HCT116 (cell line): ENCODE results near the gene WDR74. TPM values are rescaled to one million over a fixed set of nuclear protein-coding genes. Genes with fewer than 3 reads are reported as not detected.

Source experiments
- ATAC-seq: fragments of 200-7000 bp; cut with Tn5 transposase; 2 replicates; pipeline ENCODE4 v1.9.1; 2020; ENCODE audit warnings: mild to moderate bottlenecking, moderate library complexity
- BruUV-seq: library from RNA; stranded (reverse); fragments of 400-500 nt; replicated peaks from 2 replicates; lab custom pipeline; 2021; lab: Mats Ljungman, UMichigan
- CTCF ChIA-PET: fragments of 300-600 bp; sonication (Branson Sonifier 250); formaldehyde crosslinking; loops from one replicate; lab custom pipeline; 2021; ENCODE audit warnings: antibody characterized with exemption; lab: Charles Lee
- POLR2A ChIA-PET: fragments of 300-600, 350-600 bp; sonication (Branson Sonifier 250); formaldehyde crosslinking; loops from one replicate; lab custom pipeline; 2021; ENCODE audit warnings: antibody characterized with exemption; lab: Charles Lee
- RAD21 ChIA-PET, 2 experiments: fragments of 300-600 bp; sonication (Branson Sonifier 250); formaldehyde crosslinking; loops; one replicate each; lab custom pipeline; 2023; ENCODE audit warnings: low total read pairs in 2 of 2; ENCODE audit not compliant: uncharacterized antibody in 2 of 2, unreplicated experiment in 2 of 2, low non-redundant PET in 1 of 2; lab: Charles Lee
- DNase-seq: peaks from one replicate; pipeline ENCODE4 v3.0.0-alpha.2; 2010; ENCODE audit warnings: low read depth, low spot score
- H2AFZ ChIP-seq: fragments of 200-600 bp; shearing (Covaris generic), sonication (generic); 2 replicates; pipeline ENCODE4 v1.6.1; 2017; ENCODE audit warnings: low read depth, mixed run types, mixed read lengths, antibody characterized with exemption, low read length; ENCODE audit not compliant: poor library complexity, severe bottlenecking
- H3K27ac ChIP-seq: 2 replicates; pipeline ENCODE4 v1.5.1; 2012; ENCODE audit warnings: low read depth, low read length
- H3K27me3 ChIP-seq: fragments of 200-600 bp; sonication (generic); 2 replicates; pipeline ENCODE4 v1.6.1; 2016; ENCODE audit warnings: mixed run types, low read length, mixed read lengths; ENCODE audit not compliant: insufficient read depth
- H3K36me3 ChIP-seq, 2 experiments: fragments of 200-500 bp in 1 of 2; fragments of 200-600 bp in 1 of 2; sonication (Bioruptor generic) in 1 of 2; sonication (generic) in 1 of 2; 2 replicates each; pipeline versions ENCODE4 v1.5.1 to v1.6.1; 2014 to 2016; ENCODE audit warnings: low read length in 2 of 2, inconsistent platforms in 1 of 2, mixed read lengths in 1 of 2, mixed run types in 1 of 2; ENCODE audit not compliant: insufficient read depth in 2 of 2, control insufficient read depth in 1 of 2
- H3K4me1 ChIP-seq, 2 experiments: fragments of 200-600 bp in 1 of 2; sonication (generic) in 1 of 2; 2 replicates each; pipeline versions ENCODE4 v1.5.1 to v1.6.1; 2012 to 2017; ENCODE audit warnings: low read length in 2 of 2, inconsistent platforms in 1 of 2, mild to moderate bottlenecking in 1 of 2, mixed read lengths in 1 of 2, mixed run types in 1 of 2, moderate library complexity in 1 of 2; ENCODE audit not compliant: insufficient read depth in 2 of 2, control insufficient read depth in 1 of 2
- H3K4me2 ChIP-seq: fragments of 200-600 bp; sonication (generic); 2 replicates; pipeline ENCODE4 v1.6.1; 2017; ENCODE audit warnings: mixed run types, low read length, mixed read lengths
- H3K4me3 ChIP-seq, 2 experiments: fragments of 200-600 bp in 1 of 2; sonication (generic) in 1 of 2; replicated peaks in 1 of 2; 2 replicates each; pipeline ENCODE4 v1.5.1; 2011 to 2016; ENCODE audit warnings: low read length in 2 of 2, control low read depth in 1 of 2, low read depth in 1 of 2, mild to moderate bottlenecking in 1 of 2, mixed read lengths in 1 of 2, mixed run types in 1 of 2
- H3K79me2 ChIP-seq: fragments of 200-600 bp; sonication (generic); 2 replicates; pipeline ENCODE4 v1.6.1; 2017; ENCODE audit warnings: mild to moderate bottlenecking, mixed run types, low read length, moderate library complexity, mixed read lengths; ENCODE audit not compliant: insufficient read depth
- H3K9ac ChIP-seq: fragments of 200-600 bp; sonication (generic); 2 replicates; pipeline ENCODE4 v1.6.1; 2016; ENCODE audit warnings: low read length, mixed read lengths
- H3K9me2 ChIP-seq: fragments of 200-600 bp; sonication (generic), shearing (Covaris generic); 2 replicates; pipeline ENCODE4 v1.6.1; 2017; ENCODE audit warnings: mixed run types, mild to moderate bottlenecking, moderate library complexity; ENCODE audit not compliant: insufficient read depth
- H3K9me3 ChIP-seq, 2 experiments: fragments of 200-500 bp in 1 of 2; fragments of 200-600 bp in 1 of 2; sonication (Bioruptor generic) in 1 of 2; sonication (generic) in 1 of 2; 2 replicates each; pipeline ENCODE4 v1.6.1; 2014 to 2017; ENCODE audit warnings: low read length in 2 of 2, mixed read lengths in 2 of 2, inconsistent platforms in 1 of 2, low read depth in 1 of 2, mild to moderate bottlenecking in 1 of 2, mixed run types in 1 of 2, moderate library complexity in 1 of 2; ENCODE audit not compliant: control insufficient read depth in 1 of 2, insufficient read depth in 1 of 2
- H4K20me1 ChIP-seq: fragments of 200-600 bp; sonication (generic), shearing (Covaris generic); 2 replicates; pipeline ENCODE4 v1.6.1; 2017; ENCODE audit warnings: mixed run types, mild to moderate bottlenecking, moderate library complexity; ENCODE audit not compliant: insufficient read depth
- CBX3 ChIP-seq: IDR thresholded peaks from 2 replicates; pipeline ENCODE4 v1.6.1; 2012; ENCODE audit warnings: low read depth
- CEBPB ChIP-seq: IDR thresholded peaks from 2 replicates; pipeline ENCODE4 v1.6.1; 2012; ENCODE audit warnings: low read depth
- EZH2 ChIP-seq: fragments of 200-600 bp; sonication (generic); IDR thresholded peaks from 2 replicates; pipeline ENCODE4 v1.6.1; 2017; ENCODE audit warnings: antibody characterized with exemption, mixed run types
- EZH2phosphoT487 ChIP-seq: fragments of 200-600 bp; IDR thresholded peaks from 2 replicates; pipeline ENCODE4 v1.6.1; 2018; ENCODE audit warnings: antibody characterized with exemption, borderline replicate concordance
- FOSL1 ChIP-seq: IDR thresholded peaks from 2 replicates; pipeline ENCODE4 v1.6.1; 2012; ENCODE audit warnings: low read depth
- POLR2A ChIP-seq: IDR thresholded peaks from 2 replicates; pipeline ENCODE4 v1.7.0; 2011; ENCODE audit warnings: borderline replicate concordance; ENCODE audit not compliant: insufficient read depth, insufficient read length; ENCODE audit errors: extremely low read depth
- RAD21 ChIP-seq: IDR thresholded peaks from 2 replicates; pipeline ENCODE4 v1.6.1; 2012; ENCODE audit warnings: low read depth, mild to moderate bottlenecking
- SIN3A ChIP-seq: IDR thresholded peaks from 2 replicates; pipeline ENCODE4 v1.6.1; 2012; ENCODE audit warnings: low read depth
- SP1 ChIP-seq: IDR thresholded peaks from 2 replicates; pipeline ENCODE4 v1.6.1; 2012; ENCODE audit warnings: low read depth
- YY1 ChIP-seq: IDR thresholded peaks from 2 replicates; pipeline ENCODE4 v1.6.1; 2011; ENCODE audit warnings: low read length, low read depth, moderate library complexity, mild to moderate bottlenecking; ENCODE audit not compliant: insufficient replicate concordance; ENCODE audit errors: extremely low read depth
- ZFX ChIP-seq: fragments of 450-650 bp; IDR thresholded peaks from 2 replicates; pipeline ENCODE4 v1.6.1; 2017
- ZNF274 ChIP-seq: fragments of 200-500 bp; sonication (Bioruptor generic); IDR thresholded peaks from 2 replicates; pipeline ENCODE4 v1.6.1; 2014; ENCODE audit warnings: mild to moderate bottlenecking, low read depth, low read length, inconsistent platforms
- intact Hi-C: fragments of 100-400 bp; cut with micrococcal nuclease; formaldehyde crosslinking; loops from 2 replicates; pipeline ENCODE4 v1.10.0; 2022
- total RNA-seq: library from RNA; stranded (reverse); gene quantifications from one replicate; pipeline ENCODE4 v1.2.1, GENCODE V29; 2021; ENCODE audit not compliant: unreplicated experiment
- TF ChIP-seq, protein P1 (sequence below): IDR thresholded peaks from 2 replicates; pipeline ENCODE4 v1.6.1; 2012
- TF ChIP-seq, protein P2 (sequence below): IDR thresholded peaks from 2 replicates; pipeline ENCODE4 v1.6.1; 2011; ENCODE audit warnings: mild to moderate bottlenecking, low read length, moderate library complexity; ENCODE audit not compliant: insufficient replicate concordance; ENCODE audit errors: extremely low read depth
- TF ChIP-seq, protein P3 (sequence below): IDR thresholded peaks from 2 replicates; pipeline ENCODE4 v1.6.1; 2012
- TF ChIP-seq, protein P4 (sequence below): IDR thresholded peaks from 2 replicates; pipeline ENCODE4 v1.6.1; 2012; ENCODE audit warnings: low read depth

WDR74 gene
- total RNA-seq, 1 experiment from 2014 or later: 111 TPM

DNA sequence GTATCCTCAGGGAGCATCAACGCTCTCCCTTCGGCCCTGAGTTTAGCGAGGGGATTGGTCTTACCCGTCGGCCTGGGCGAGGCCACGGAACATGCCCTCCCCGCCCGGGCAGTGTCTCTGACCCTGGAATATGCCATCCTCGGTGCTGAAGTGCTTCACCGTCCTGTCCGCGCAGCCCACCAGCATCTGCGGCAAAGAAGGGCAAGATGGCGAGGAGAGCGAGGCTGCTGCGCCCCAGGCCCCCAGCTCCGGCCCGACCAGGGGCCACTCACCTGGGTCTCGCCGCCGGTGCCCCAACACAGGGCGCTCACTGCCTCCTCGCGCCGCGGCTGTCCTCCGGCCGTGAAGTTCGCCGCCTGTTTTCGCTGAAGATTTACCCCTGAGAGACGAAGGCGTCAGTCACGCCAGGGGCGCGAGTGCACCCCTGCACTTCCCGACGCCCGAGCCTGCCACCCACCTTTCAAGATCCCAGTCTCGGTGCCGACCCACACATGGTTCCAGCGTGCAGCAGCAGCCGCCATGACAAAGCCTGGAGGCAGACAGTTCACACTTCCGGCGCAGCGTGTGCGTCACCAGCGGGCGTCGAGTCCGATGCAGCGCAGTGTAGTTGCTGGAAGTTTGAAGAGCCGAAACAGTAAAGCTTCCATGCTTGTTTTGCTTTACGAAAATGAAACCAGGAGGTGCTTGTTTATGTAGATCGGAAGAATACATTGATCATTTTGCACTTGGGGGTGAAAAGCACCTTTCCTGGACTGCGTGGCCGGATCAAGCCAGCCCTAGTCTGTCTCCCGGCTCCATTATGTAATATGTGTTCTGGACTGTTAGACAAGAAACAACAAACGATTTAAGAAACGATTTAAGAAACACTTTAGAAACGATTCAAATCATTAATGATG lies at the start of gene WDR74 (continued):
- TF ChIP-seq YY1 (peak; percentile 96), RAD21 (no peak), CBX3 (no peak), EZH2phosphoT487 (no peak), EZH2 (no peak)
- TF ChIP-seq, protein P1, sequence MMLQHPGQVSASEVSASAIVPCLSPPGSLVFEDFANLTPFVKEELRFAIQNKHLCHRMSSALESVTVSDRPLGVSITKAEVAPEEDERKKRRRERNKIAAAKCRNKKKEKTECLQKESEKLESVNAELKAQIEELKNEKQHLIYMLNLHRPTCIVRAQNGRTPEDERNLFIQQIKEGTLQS: no peak

DNA sequence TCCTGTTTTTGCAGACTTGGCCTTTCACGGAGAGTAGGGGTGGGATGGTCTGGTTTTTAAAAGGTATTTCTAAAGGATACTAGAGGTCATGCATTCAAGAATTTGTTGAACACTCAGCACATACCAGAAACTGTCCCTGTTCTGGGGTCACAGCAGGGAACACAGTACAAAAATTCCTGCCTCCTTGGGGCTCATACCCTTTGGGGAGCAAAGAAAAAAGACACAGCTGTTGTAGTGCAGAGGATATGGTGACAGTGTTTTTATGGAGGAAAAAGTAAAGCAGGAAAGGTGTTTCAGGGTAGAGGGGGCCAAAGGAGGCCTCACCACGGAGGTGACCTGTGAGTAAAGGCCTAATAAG lies 49.7 kb upstream of the WDR74 start:
- peak overlapping the region; percentile 31; the same call in 1 of the 2 replicates for H3K4me2 ChIP-seq
- DNase-seq (no peak), ATAC-seq (peak; percentile 5; the same call in 1 of the 2 replicates)
- intact Hi-C loops: no loop called here
- peak overlapping the region; percentile 54; the same call in 1 of the 2 replicates for H3K27ac ChIP-seq
- no peaks in the 10 kb centered on the region for H3K9me2 ChIP-seq
- peaks cover 19 to 55% of the 10 kb centered on the region in 2 experiments; a peak in 3 of 4 replicates for H3K4me1 ChIP-seq
- BruUV-seq: no TSS peak
- no peak overlapping the region for H2AFZ ChIP-seq
- ChIA-PET POLR2A (interaction anchor here (1.1 to 1.9 kb wide), 5 partner anchors 8 to 48 kb away, joined by 4 to 21 read pairs (median 5); partner anchors contain the start of gene SLC3A2), CTCF (interaction anchor here (0.9 to 1.6 kb wide), 3 partner anchors 16 to 132 kb away, joined by 3 to 5 read pairs (median 4); no protein-coding TSS in a partner anchor), RAD21 (no interaction called here)
- H3K4me3 ChIP-seq: no peak overlapping the region
- H3K9ac ChIP-seq: no peak overlapping the region
- no peaks in the 10 kb centered on the region for H3K9me3 ChIP-seq
- peaks cover 36% of the 10 kb centered on the region for H3K79me2 ChIP-seq
- peaks cover 24% of the 10 kb centered on the region; the same call in 1 of the 2 replicates for H4K20me1 ChIP-seq
- no peak for TF ChIP-seq SP1
- no peak for TF ChIP-seq ZFX
- no peak for TF ChIP-seq ZNF274
- no peak for TF ChIP-seq EZH2
- no peak for TF ChIP-seq YY1
- no peak for TF ChIP-seq RAD21
- TF ChIP-seq, protein P2, sequence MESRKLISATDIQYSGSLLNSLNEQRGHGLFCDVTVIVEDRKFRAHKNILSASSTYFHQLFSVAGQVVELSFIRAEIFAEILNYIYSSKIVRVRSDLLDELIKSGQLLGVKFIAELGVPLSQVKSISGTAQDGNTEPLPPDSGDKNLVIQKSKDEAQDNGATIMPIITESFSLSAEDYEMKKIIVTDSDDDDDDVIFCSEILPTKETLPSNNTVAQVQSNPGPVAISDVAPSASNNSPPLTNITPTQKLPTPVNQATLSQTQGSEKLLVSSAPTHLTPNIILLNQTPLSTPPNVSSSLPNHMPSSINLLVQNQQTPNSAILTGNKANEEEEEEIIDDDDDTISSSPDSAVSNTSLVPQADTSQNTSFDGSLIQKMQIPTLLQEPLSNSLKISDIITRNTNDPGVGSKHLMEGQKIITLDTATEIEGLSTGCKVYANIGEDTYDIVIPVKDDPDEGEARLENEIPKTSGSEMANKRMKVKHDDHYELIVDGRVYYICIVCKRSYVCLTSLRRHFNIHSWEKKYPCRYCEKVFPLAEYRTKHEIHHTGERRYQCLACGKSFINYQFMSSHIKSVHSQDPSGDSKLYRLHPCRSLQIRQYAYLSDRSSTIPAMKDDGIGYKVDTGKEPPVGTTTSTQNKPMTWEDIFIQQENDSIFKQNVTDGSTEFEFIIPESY: no peak
- TF ChIP-seq, protein P3, sequence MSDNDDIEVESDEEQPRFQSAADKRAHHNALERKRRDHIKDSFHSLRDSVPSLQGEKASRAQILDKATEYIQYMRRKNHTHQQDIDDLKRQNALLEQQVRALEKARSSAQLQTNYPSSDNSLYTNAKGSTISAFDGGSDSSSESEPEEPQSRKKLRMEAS: no peak
- no peak for TF ChIP-seq FOSL1
- no peak; the same call in 1 of the 2 replicates for TF ChIP-seq SIN3A
- TF ChIP-seq POLR2A: no peak
- no peak for TF ChIP-seq CBX3
- TF ChIP-seq, protein P1: no peak
- TF ChIP-seq, protein P4, sequence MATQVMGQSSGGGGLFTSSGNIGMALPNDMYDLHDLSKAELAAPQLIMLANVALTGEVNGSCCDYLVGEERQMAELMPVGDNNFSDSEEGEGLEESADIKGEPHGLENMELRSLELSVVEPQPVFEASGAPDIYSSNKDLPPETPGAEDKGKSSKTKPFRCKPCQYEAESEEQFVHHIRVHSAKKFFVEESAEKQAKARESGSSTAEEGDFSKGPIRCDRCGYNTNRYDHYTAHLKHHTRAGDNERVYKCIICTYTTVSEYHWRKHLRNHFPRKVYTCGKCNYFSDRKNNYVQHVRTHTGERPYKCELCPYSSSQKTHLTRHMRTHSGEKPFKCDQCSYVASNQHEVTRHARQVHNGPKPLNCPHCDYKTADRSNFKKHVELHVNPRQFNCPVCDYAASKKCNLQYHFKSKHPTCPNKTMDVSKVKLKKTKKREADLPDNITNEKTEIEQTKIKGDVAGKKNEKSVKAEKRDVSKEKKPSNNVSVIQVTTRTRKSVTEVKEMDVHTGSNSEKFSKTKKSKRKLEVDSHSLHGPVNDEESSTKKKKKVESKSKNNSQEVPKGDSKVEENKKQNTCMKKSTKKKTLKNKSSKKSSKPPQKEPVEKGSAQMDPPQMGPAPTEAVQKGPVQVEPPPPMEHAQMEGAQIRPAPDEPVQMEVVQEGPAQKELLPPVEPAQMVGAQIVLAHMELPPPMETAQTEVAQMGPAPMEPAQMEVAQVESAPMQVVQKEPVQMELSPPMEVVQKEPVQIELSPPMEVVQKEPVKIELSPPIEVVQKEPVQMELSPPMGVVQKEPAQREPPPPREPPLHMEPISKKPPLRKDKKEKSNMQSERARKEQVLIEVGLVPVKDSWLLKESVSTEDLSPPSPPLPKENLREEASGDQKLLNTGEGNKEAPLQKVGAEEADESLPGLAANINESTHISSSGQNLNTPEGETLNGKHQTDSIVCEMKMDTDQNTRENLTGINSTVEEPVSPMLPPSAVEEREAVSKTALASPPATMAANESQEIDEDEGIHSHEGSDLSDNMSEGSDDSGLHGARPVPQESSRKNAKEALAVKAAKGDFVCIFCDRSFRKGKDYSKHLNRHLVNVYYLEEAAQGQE: no peak
- no peak for TF ChIP-seq CEBPB
- H3K27me3 ChIP-seq: no peaks in the 10 kb centered on the region
- peaks cover 36 to 53% of the 10 kb centered on the region in 2 experiments for H3K36me3 ChIP-seq
